HG02678 (cell line): ENCODE data around the gene RAB14.
"Not testable (repeated sequence)": the region's sequence is repeated elsewhere in the genome, so short reads cannot be mapped to it uniquely, and the experiment has no call there.

Experiments used
- ATAC-seq: cut with Tn5 transposase; IDR thresholded peaks from one replicate; pipeline ENCODE4 v1.9.1; 2021; ENCODE audit warnings: mild to moderate bottlenecking, moderate library complexity; ENCODE audit not compliant: unreplicated experiment

The RAB14 gene

DNA sequence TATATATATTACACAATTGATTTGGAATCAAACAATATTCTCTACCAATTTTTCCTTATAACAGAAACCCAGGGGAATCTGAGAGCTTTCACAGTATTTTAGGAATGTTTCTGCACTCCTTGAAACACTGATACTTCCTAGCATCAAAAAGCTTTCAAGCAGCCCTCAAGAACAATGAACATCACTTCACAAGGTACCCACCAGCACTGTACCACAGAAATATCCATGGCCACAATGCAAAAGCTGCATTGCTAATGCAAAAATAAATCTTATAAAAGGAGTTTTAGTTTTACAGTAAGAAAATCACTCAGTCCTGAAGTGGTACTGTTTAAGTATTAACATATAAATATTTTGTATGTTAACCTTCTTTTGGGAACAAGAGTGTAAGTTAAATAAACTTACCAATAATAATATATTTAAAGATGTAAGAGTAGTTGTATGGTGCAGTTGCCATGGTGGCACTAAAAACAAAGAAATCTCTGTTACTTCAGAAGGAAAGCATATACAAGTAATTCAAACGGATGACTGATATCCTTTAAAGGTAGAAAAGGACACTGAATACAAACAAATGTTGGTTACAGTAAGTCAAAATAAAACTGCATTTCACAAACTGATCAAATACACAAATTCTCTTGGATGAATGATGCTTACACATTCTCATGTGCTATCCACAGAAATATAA lies 8.6 kb downstream of the RAB14 start:
- ATAC-seq = no peak

GRCh38 chr9:121192518-121192917 lies 9.2 kb downstream of the RAB14 start:
- ATAC-seq = no peak

GRCh38 chr9:121191235-121191634 lies 10.4 kb downstream of the RAB14 start:
- ATAC-seq = no peak

DNA sequence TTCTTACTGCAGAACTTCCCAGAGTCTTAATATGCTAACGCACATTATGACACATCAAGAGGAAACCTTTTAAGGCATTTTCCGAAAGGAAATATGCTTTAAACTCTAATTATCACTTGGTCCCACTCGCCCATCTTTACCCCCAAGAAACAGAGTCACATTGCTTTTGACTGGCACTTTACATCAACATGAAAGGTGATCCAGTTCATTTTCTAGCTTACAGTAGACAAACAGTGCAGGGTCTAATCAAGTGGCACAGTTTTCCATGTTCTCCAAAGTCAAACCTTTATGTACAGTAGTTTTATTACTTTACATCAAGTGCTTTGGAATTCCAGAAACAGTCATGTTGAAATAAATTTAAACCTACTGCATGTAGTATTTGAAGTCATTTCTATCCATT lies 12.0 kb downstream of the RAB14 start:
- ATAC-seq = no peak

- no peak for ATAC-seq
Measured at GRCh38 chr9:121189006-121189405, 12.7 kb downstream of the RAB14 start.

DNA sequence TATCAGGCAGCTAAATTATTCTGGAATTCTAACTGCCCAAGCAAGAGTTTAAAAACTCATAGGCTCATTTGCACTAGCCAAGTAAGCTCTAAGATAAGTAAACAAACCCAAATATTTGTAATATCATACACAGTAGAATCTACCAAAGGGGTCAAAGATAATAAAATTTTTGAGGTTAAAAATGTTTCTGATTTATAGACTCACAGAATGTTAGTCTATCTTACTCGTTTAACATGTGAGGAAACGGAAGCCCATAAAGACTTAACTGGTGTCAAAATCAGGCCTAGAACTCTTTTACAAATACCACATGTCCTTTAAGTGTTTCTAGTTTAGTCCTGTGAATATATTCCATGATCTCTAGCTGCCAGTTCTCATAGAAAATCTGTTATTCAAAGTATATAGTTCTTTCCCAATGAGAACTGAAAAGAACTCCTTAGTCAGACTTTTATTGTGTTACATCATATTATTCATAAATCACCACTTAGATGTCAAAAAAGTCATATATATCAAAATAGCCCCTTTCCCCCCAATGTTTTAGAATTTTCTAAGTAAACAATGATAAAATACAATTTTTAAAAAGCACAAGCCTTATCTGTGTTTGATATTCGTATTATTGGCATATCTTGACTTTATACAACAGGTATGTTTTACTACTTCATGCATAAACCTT lies 13.9 kb downstream of the RAB14 start:
- no peak for ATAC-seq

DNA sequence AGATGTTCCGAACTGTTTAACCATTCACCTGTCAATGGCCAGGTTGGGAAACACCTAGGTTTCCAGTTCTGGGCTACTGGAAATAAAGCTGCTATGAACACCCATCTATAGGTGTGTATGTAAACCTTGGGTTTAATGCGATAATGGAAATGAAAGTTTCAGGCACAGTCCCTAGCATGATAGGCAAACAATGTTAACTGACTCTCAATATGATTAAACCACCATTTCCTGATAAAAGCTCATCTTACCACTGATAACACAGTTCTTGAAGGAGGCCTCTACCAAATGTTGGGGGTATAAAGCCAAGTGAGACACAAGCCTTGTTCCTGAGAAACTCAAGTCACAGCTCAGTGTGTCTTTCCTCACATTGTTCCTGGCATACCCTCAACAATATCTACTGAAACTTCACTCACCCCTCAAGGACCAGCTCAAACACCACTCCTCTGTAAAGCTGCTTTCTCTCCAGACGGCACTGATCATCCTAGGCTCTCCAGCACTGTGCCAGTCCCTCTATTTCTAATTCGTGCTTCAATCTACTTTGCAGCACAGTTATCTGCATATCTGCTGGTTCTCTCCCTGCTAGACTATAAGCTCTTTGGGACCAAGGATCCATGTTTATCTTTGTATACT lies 15.8 kb downstream of the RAB14 start:
- ATAC-seq = no peak

GRCh38 chr9:121185178-121185745 lies 16.4 kb downstream of the RAB14 start:
- no peak for ATAC-seq

GRCh38 chr9:121184463-121184862 lies 17.2 kb downstream of the RAB14 start:
- ATAC-seq = no peak

GRCh38 chr9:121183666-121184423 lies 17.8 kb downstream of the RAB14 start:
- ATAC-seq = no peak

GRCh38 chr9:121182989-121183388 lies 18.7 kb downstream of the RAB14 start:
- no peak for ATAC-seq

DNA sequence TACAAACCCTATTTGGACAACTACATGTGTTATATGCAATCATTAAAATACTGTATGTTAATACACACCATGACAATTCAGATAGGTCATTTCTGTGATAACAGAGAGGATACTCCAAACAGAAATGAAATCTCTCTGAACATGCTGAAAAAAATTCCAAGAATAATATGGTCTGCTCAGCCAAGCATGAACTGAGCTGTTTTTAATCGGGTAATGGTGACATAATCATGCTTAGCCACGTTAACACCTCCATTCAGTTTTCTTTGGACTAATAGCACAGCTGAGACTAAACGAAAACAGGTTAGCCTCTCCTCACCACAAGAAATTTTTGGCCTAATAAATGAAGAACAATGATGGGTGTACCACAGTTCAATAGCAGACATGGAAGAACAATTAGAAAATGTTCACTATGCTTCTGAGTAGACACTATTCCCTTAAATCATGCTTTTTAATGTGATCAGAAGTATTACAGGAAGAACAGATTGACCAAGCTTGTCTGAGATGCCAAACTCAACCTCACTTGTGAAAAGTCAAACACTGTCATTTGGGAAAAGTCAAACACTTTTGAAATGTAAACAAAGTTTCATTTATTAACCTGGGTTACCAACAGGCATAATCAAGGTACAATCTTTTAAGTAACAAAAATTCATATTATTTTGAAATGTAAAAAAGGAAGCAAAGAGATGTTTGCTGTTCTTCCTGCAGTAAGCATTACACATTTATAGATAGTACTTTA lies 19.4 kb downstream of the RAB14 start:
- no peak for ATAC-seq

- ATAC-seq = no peak
Measured at GRCh38 chr9:121179930-121180681, 21.6 kb downstream of the RAB14 start.

DNA sequence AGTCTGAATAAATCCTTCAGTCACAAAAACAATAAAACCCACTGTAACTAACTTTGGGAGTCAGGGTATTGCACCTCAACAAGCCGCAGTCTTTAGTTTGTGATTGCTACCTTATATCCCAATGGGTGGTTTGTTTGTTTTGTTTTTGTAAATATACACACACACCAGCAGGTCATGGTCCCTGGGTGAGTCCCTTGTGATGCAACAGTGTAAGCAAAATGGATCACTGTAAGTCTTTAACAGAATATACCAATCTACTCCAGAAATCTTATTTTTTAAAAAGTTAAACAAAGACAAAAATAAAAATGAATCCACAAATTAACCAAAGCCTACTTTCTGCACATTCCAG lies 22.3 kb downstream of the RAB14 start:
- not testable (repeated sequence) for ATAC-seq

DNA sequence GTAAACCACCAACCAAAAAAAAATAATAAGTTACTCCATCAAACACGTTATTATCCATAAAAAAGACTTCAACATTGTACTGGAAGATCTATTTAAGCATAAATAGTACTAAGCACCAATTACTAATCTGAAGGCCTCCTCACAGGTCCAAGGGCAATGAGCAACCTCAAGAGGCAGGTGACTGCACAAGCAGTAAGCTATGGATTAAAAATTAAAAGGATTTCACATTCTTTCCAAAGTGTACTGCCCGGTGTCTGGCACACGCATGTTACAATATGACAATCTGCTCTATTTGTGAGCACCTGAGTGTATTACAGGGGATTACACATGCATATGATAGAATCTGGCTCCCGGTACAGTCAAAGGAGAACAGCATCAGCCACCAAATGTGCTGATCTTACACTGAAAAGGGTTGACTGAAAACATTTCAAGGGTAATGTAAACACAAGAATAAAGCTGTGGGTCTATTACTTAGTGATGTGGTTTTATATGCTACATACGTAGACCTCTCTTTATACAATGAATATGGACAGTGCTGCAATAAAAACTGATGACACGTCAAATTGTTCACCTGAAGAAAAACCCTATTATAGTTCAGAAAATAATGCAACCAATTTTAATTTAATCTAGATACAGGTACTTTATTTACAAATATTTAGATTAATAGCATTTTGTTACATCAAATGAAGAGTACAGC lies 22.8 kb downstream of the RAB14 start:
- ATAC-seq = no peak

- no peak for ATAC-seq
Measured at GRCh38 chr9:121173501-121173900, 28.2 kb downstream of the RAB14 start.

DNA sequence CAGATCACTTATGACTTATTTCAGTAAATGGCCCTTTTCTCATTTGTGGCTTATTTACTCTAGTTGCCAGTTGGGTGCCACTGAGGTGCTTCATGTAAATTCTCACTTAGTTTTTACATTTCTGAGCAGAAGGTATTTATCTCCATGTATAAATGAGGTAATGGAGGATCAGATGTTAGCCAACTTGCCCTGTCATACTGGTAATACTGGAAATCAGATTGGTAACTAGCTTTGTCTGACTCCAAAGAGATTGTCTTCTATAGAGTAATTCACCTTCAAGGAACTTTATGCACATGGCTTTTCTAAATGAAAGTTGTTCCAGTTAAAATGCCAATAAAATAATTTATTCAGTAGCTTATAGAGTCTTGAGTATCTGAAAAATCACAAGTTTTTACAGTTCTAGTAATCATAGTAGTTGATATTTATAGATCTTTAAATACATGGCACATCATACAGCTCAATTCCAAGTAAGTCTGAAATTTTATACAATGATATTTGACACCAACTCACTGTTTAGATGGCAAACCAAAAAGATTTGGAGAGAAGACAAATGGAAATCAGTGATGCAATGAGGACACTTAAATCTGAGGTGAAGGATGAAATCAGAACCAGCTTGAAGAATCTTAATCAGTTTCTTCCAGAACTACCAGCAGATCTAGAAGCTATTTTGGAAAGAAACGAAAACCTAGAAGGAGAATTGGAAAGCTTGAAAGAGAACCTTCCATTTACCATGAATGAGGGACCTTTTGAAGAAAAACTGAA lies 28.8 kb downstream of the RAB14 start:
- ATAC-seq = no peak

DNA sequence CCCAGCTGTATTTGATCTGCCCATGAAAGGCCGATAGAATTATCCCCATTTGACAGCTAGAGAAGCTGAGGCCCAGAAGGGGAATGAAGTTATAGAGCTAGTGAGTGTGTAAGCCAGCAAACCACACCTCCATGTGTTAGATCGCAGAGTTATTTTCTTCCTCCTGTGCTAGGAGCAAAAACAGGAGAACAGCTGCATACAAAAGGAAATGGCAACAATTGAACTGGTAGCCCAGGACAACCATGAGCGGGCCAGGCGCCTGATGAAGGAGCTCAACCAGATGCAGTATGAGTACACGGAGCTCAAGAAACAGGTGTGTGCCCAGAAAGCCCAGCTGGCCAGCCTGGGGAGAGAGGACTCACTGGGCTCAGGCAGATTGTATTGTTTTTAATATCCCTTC lies 30.4 kb downstream of the RAB14 start:
- no peak for ATAC-seq
